Measurements from ENCODE around the gene TRAPPC12.

The TRAPPC12 gene

DNA sequence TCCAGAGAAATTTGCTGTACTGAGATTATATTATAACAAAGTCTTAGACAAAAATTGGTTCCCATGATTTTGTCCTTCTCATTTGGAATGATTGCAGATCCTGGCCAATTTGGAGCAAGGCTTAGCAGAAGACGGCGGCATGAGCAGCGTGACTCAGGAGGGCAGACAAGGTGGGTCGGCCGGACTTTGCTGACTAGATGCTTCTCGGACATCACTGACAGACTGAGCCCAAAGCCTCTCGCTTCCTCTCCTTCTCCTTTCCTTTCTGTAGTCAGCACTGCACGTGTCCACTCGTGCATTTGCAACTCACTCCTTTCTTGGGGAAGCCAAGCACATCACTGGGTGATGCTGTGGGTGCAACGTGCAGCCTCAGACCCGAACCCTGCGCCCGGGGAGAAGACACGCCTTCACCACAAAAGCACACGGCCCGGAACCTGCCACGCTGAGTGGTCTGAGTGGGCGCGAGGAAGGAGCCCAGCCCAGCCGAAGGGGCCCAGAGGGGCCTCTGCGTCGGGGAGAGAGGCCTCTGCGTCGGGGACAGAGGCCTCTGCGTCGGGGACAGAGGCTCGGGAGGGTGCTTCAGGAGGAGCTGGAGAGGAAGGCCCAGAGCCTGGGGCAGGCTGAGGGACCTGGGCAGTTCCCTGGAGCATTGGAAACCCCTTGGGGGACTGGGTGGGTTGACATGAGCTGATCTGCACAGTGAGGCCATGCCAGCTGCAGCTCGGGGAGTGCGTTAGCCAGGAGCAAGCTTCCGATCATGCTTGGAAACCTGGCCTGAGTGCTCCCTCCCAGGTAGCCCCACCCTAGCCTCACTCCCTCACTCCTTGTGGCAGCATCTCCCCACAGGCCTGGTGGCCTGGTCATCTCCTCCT is 78.3 kb downstream of the TRAPPC12 start:
- no peak for DNase-seq

DNA sequence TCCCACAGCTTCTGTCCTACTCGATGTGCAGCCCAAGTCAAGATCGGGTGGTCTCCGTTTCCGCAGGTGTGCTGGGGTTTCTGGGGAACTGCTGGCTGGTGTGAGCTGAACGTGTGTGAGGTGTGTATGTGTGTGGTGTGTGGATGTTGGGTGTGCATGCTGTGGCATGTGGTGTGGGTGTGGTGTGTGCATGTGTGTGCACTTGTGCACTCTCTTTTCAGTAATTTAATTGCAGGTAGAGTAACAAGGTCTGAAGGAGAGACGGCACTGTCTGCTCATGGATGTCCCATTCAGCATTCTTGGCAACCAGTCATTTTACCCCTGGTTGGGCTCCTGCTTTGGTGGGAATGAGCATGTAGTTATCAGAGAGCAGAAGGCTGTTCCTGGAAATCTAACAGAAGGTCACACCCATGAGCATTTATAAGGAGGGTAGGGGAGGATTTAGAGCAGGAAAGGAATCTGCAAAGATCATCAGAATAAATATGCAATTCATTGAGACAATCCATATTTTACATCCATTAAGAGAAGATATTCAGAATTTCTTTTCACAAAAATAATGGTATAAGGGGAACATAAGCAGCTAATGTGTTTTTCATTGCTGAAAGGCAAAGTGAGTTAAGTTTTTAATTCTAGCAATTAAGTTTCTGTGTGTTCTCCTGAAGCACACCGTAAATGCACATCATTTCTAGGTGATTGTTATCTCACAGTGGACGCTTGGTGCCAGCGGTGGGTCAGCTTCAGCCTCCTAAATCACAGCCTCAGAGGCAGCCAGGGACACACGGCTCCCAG is 79.1 kb downstream of the TRAPPC12 start:
- DNase-seq, result no peak

DNA sequence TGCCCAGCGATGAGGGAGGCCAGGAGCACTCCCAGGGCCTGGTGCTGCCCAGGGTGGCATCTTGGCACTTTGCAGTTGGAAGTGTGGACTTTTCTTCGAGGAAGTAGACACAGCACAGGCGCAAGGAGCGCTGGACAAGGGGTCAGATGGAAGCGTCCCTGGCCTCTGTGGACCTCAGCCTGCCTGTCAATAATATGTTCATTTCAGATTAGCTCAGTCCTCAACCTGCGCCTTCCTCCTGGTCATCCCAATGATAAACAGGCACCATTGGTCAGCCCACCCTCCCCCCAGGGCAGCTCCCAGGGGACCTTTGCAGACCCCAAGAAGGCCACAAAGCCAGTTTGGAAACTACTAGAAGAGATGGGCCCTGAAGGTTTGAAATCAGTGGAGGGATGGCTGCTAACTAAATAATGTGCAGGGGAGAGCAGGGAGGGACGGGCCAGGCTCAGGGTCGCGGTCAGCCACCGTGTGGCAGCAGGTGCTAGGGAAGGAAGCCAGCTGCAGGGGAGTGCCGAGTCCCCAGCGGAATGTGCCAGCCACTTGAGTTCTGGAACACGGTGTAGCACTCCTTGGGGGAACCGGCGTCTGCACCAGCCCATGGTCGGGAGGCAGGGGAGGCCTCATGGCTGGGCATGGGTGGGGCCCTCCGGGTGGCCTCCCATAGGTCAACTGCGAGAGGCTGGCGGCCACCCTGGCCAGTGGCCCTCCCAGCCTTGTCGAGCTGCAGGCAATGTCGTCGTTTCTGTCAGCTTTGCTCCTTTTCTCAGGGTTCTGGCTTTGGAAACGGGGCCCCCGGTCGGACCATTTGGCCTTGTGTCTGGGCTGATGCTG is 79.9 kb downstream of the TRAPPC12 start:
- DNase-seq, result no peak

DNA sequence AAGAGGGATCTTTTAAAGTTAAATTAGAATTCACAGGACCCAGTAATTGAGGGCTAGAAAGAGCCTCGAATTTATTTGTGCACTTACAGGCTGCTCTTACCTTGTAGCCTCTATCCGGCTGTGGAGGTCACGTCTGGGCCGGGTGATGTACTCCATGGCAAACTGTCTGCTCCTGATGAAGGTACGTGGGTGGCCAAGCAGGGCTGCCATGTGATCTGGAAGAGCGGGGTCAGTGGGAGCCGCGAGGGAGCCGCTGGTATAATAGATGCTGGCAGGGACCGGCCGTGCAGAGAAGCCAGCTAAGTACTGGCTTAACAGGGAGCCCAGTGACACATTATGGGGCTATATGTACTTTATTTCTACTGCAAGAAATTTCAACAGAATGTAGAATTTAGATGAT is 80.7 kb downstream of the TRAPPC12 start:
- no peak for DNase-seq

DNA sequence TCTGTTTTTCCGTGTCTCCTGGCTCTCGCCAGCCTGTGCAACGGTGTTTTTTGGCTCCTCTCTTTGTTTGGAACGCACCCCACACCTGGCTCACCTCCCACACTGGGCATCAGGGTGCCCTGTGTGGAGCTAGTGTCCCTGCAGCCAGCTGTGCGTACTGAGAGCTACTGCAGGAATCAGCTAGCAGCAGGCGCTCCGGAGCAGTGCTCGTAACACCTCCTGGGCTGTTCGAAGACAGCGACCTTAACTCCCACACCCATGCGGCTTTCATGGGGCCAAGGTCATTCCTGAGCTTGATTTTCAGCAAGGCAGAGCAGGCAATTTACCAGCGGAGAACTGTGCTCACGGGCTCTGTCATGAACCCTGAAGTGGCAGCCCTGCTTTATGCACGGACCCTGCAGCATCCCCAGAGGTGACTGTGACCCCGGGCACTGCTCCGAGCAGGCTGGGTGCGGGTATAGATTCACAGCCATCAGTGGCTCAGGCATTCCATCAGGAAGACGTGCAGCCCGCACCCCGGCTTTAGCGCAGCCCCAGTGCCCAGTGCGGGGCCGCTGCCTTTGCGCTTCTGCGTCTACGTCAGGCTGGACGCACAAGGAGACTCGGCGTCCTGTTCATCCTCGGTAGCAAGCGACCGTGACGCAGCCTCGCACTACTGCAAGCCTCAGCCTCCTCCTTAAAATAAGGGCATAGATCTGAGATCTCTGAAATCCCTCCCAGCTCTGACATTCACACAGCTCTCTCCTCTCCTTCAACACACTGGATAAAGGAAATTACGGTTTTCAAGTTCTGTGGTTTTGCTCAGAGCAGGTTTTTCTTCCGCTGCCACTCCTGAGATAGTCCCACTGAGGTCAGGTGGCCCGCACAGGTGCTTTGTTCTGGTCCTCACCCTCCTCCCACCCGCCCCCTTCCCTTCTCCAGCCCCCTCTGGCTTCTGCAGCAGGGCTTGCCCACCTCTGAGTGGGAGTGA is 81.6 kb downstream of the TRAPPC12 start:
- no peak for DNase-seq

DNA sequence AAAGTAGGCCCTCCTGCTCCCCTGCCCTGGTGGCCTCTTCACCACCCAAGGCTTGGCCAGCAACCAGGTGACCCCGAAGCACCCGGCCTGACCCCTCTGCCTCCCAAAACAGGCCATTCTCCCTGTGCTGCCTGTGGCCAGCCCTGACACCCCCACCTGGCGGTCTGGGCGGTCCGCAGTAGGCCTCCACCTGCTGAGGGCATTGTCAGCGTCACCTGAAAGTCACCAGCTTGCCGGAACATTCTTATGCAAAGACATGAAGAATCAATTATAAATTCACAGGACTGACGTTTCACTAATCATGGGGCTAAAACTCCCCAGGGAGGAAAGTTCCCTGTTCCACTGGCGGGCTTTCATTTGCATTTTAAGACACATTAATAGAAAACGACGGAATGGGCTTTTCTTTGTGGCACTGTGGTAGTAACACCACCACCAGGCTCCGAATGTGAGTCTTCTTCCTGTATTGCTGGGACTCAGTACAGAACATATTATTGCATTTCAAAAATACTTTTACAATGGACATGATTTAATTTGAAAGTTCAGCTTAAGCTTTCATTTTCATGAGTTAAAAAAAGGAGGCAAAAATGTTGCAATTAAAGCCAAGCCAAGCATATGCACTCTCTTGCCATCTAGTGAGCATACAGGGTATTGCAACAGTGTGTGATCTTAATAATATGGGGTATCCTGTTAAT is 82.5 kb downstream of the TRAPPC12 start:
- no peak for DNase-seq

DNA sequence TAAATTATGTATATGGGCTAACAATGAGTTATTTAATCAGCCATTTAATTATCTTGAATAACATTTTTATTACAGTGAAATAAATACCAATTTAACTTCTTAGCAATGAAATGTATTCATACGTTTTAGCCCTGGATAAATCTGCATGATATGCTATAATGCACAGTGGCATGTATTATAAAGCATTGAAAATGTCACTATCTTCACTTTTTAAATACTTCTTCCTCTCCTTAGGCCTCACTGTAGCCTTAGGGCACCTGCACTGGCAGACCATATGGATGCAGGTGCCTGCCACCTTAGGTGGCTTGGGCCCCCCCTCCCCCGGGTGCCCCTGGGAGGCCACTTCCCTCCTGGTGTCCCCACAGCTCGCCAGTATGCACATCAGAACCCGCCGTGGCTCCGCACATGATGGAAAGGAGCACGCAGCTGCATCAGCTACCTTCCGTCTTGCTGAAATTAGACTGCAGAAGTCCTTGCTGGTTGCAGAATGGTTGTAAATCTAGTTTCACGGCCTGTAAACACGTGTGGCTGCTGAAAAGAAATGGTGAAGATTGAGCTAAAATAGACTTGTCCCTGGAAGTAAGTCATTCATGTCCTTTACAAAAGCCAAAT is 83.1 kb downstream of the TRAPPC12 start:
- no peak for DNase-seq

DNA sequence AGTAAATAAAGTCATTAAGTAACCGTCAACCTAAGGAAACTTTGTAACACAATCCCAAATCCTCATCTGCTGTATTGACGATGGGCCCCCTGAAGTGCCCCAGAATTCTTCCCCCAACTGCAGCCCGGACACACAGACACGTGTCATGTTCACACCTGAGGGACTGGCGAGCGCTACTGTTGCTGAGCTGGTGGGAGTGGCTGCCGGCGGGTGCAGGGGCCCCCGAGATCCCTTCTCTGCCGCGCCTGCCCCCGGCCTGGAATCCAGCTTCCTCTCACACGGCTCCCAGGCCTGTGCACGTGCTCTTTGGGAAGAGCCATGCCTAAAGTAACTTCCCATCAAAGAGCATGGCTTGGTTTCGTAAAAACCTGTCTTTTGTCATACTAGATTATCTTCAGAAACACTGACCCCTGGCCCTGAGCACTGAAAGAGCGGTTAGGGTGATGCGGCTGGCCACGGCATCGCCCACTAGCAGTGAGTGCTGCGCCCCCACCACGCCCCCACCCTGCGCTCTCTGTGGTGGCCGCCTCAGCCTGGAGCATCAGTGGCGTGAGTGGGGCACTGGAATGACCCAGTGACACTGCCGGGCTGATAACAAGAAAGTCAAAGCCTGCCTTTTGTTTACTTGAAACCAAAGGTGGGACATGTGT is 83.8 kb downstream of the TRAPPC12 start:
- peak; percentile 7 for DNase-seq

DNA sequence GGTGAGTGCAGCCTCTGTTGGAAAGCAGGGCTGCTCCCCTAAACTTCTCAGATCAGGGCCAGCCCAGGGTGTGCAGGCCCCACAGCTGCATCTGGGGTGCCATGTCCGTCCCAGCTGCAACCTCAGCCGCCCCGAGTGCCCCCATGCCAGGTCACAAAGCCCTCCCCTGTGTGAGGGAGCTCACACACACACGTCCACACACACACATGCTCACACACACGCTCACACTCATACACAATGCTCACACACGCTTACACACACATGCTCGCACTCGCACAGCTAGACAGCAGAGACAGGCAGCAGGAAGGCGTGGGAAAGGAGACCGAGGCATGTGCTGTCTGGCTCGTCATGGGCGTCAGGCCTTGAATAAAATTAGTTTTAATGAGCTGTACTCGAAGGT is 84.5 kb downstream of the TRAPPC12 start:
- no peak for DNase-seq

DNA sequence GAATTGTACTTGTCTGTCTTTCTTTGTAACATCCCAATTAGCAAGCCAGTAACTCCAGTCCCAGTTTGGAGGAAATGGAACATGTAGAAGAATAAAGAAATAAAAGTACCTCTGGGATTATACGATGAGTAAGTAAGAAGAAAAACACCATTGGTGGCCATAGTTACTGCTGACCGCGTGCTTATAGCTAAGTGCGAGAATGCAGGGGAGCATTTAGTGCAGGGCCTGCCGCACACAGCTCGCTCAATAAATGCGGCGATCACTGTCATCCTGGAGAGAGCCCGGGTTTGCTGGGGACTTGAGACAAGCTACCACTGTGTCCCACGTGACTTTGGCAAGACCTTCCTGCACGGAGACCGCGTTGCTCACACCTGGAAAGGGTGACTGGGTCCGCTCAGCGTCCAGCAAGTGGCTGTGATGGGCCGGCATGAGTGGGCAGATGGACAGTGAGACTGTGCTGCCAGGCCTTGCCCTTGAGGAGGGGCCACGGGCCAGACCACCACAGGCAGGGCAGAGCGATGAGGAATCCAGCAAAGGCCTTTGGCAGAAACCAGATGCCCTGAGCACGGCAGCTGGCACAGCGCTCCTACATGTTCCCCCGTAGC is 85.0 kb downstream of the TRAPPC12 start:
- DNase-seq, result peak; percentile 19

DNA sequence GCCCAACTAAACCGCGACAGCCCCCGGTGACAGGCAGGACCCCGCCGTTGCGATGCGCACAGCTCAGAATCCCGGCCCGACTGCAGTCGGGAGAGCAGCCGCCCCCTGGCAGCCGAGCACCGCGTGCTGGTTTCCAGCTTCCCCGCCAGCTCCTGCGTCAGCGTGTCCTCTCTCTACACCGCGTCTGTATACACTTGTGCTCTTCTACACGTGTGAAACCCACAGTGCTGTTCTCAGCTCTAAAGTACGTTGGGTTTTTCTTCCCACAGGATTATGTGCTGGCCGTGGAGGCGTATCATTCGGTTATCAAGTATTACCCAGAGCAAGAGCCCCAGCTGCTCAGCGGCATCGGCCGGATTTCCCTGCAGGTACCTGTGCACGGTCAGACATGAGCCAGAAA is 85.8 kb downstream of the TRAPPC12 start:
- peak; percentile 16 for DNase-seq

DNA sequence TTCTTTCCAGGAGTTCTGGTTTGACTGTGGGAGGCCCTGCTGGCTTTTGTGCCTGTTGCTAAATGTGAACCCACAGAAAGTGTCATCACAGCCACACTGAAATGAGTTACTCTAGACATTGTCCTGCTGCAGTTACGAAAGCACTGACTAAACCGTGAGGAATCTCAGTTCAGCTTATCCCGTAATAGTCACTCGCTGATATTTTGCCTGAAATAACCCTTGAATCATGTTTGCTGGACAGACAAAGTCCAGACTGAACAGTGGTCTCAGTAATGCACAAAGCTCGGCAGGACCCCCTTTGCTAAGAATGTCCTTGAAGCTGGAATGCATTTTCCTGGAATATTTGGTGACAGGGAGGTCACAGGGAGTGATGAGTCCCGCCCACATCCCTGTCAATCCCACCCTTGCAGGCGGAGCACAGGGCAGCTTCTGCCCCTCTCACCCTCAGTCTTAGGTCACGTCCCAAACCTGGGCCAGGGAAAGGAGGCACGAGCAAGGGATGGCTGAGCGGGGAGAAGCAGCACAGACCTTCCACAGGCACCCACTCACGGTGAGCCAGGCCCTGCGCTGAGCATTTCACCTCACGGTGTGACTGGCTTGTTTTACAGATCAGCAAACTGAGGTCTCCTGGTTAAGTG is 86.5 kb downstream of the TRAPPC12 start:
- DNase-seq, result peak; percentile 5

DNA sequence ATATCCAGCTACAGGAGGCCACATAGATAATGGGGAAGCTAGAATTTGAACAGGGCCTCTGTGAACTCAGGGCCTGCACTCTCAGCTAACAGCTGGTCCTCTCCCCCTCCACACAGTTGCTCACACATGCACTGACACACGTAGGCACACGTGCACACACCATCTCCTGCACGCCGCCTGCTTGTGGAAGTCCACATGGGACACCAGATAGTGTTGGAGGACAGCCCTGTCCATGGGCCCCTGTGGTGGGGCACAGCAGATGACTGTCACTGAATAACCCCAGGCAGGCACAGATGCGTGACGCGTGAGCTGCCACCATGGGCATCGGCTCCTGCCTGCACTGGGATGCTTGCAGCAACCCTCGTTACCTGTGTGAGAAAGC is 87.0 kb downstream of the TRAPPC12 start:
- no peak for DNase-seq

DNA sequence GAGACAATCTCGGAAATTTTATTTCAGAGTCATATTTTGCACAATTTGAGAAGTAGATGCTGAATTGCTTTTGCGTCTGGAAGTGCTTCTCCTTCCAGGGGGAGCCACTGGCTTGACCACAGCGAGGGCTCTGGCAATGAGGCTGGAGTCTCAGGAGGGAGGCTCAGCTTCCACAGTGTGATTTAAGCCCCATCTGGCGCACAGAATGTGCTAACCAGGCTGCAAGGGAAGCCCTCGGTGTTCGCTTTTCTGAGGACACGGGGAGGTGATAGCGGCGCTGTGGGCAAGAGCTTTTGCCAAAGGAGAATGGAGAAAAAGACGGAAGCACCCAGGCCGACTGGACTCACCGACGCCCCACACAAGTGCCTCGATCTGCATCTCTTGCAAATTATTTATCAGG is 87.5 kb downstream of the TRAPPC12 start:
- DNase-seq, result no peak

DNA sequence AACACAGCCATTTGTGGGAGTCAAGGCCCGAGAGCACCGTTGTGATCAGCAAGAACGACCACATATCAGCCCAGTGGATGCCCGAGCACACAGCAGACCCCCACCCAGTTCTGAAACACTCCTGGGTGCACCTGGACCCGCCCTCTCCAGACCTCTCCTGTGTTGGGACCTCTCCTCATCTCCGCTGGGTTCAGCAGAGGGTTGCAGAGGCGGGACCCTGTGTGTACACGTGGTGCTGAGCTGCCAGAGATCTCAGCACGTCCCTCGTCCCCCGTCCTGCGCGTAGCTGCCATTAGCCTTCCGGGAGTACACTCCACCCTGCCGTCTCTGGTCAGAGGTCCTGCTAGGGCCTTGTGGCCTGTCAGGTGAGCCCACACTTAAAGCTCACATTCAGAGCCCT is 88.2 kb downstream of the TRAPPC12 start:
- no peak for DNase-seq

DNA sequence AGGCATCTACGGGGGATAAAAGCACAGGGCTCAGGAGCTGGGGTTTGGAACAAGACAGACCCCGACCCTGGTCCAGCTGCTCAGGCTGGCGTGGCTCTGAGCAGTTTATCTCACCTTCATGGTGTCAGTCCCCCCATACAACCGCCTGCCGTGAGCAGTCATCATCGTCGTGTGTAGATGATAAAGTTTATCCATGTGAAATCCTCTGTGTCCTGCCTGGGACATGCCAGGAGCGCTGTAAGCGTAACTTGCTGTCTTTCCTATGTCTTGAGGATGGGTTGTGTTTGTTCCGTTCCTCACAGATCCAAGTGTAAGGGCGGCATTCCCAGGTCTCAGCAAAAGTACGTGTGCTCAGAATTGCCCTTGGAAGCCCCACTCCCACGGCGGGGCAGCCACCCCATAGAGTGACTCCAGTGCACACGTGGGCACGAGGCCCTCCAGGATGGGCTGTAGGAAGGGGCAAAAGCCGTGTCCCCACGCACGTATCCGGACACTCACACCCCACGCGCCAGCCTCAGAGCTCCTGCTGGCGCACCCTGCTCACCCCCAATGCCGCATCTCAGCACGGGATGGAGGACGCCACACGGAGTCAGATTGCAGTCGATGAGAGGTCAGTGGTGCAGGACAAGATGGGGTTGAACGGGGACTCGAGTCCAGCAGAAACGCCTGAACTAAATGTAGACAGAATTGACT is 88.9 kb downstream of the TRAPPC12 start:
- DNase-seq, result no peak

DNA sequence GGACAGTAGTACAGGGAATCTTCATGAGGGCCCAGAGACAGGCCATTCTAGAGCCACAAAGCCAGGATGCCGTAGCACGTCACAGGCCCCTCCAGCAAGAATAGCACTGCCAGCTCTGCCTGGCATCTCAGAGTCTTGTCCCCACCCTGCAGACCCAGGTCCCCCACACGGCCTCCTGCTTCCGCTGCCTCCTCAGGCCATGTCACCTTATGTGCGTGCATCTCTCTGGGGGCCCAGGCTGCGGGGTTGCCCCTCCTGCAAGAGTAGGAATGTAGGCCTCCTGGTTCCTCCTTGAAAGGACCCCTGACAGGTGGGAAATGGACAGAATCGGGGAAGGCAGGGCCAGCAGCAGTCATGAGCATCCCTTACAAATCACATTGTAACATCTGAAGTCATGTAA is 90.0 kb downstream of the TRAPPC12 start:
- no peak for DNase-seq

DNA sequence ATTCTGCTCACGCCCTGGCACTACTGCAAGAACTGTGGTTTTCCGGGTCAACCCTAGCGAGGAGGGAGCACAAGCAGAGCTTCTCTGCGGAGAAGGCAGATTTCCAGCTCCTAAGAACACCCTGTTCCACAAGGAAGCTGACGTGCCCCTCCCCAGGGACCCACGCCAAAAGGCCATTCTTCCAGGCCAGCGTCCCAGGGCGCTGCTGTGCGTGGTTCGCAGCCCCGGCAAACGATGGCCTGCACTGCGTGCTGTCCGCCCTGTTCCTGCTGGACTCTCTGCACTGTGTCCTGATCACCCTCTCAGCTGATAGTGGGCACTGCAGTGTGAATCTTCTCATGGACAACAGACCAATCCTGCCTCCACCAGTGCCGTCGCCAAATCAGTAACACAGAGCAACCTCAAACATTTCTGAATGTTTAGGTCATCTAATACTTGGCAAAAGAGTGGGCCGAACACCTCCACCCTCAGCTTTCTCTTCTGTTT is 90.7 kb downstream of the TRAPPC12 start:
- no peak for DNase-seq

Measured in femur (tissue), 1 donor.